OCI-LY7 (cell line): Measurements from ENCODE around the gene KDM4B. TPM values are rescaled to one million over a fixed set of nuclear protein-coding genes. Genes with fewer than 3 reads are reported as not detected.

Experiments used
- BruUV-seq: library from RNA; stranded (reverse); fragments of 400-500 nt; replicated peaks from 2 replicates; lab custom pipeline; 2021; lab: Mats Ljungman, UMichigan
- CTCF ChIA-PET: fragments of 300-600 bp; sonication (Branson Sonifier 250); formaldehyde crosslinking; loops from one replicate; lab custom pipeline; 2022; ENCODE audit warnings: antibody characterized with exemption; ENCODE audit not compliant: unreplicated experiment; lab: Charles Lee
- POLR2A ChIA-PET: fragments of 300-600 bp; sonication (Branson Sonifier 250); formaldehyde crosslinking; loops from one replicate; lab custom pipeline; 2022; ENCODE audit warnings: antibody characterized with exemption; lab: Charles Lee
- DNase-seq: peaks from one replicate; pipeline ENCODE4 v3.0.0-alpha.2; 2015; ENCODE audit warnings: low spot score
- H2AFZ ChIP-seq: fragments of 200-600 bp; sonication (generic), shearing (Covaris generic); 2 replicates; pipeline ENCODE4 v1.6.1; 2014; ENCODE audit warnings: mild to moderate bottlenecking, antibody characterized with exemption, low read length, moderate library complexity
- H3K27ac ChIP-seq: fragments of 200-600 bp; sonication (generic); 2 replicates; pipeline ENCODE4 v1.5.1; 2014; ENCODE audit warnings: mixed run types, low read depth, mild to moderate bottlenecking, moderate library complexity, low read length, inconsistent platforms; ENCODE audit not compliant: poor library complexity, severe bottlenecking
- H3K36me3 ChIP-seq: fragments of 200-600 bp; sonication (generic); 2 replicates; pipeline ENCODE4 v1.6.1; 2014; ENCODE audit warnings: mild to moderate bottlenecking, antibody characterized with exemption, low read length, moderate library complexity, mixed read lengths; ENCODE audit not compliant: insufficient read depth
- H3K4me1 ChIP-seq: fragments of 200-600 bp; sonication (generic); 2 replicates; pipeline ENCODE4 v1.5.1; 2014; ENCODE audit warnings: mild to moderate bottlenecking, low read length; ENCODE audit not compliant: insufficient read depth, poor library complexity, severe bottlenecking
- H3K4me2 ChIP-seq: fragments of 200-600 bp; sonication (generic); 2 replicates; pipeline ENCODE4 v1.6.1; 2014; ENCODE audit warnings: mild to moderate bottlenecking, low read length
- H3K4me3 ChIP-seq: fragments of 200-600 bp; sonication (generic); 2 replicates; pipeline ENCODE4 v1.5.1; 2014; ENCODE audit warnings: mild to moderate bottlenecking, low read depth, low read length; ENCODE audit not compliant: poor library complexity, severe bottlenecking
- H3K79me2 ChIP-seq: fragments of 200-600 bp; sonication (generic); 2 replicates; pipeline ENCODE4 v1.6.1; 2016; ENCODE audit warnings: low read depth, mild to moderate bottlenecking, low read length, moderate library complexity, mixed read lengths; ENCODE audit not compliant: insufficient read depth
- H3K9me2 ChIP-seq: fragments of 200-600 bp; sonication (generic); 2 replicates; pipeline ENCODE4 v1.6.1; 2016; ENCODE audit warnings: mild to moderate bottlenecking, low read length, mixed read lengths; ENCODE audit not compliant: insufficient read depth
- H3K9me3 ChIP-seq: fragments of 200-600 bp; sonication (generic); 2 replicates; pipeline ENCODE4 v1.6.1; 2014; ENCODE audit warnings: mild to moderate bottlenecking, mixed run types, low read length, mixed read lengths
- H4K20me1 ChIP-seq: fragments of 200-600 bp; sonication (generic); 2 replicates; pipeline ENCODE4 v1.6.1; 2014; ENCODE audit warnings: mild to moderate bottlenecking, antibody characterized with exemption, low read length, moderate library complexity, mixed read lengths; ENCODE audit not compliant: insufficient read depth
- EZH2phosphoT487 ChIP-seq: fragments of 200-600 bp; sonication (generic); IDR thresholded peaks from 2 replicates; pipeline ENCODE4 v1.6.1; 2018; ENCODE audit warnings: low read depth, borderline replicate concordance, mild to moderate bottlenecking, mixed run types, antibody characterized with exemption, low read length, moderate library complexity, mixed read lengths
- intact Hi-C: fragments of 100-400 bp; cut with micrococcal nuclease; formaldehyde crosslinking; loops from one replicate; pipeline ENCODE4 v1.10.0; 2022; ENCODE audit not compliant: unreplicated experiment
- total RNA-seq, 2 experiments: library from RNA; depleted of rRNA in 1 of 2; stranded (reverse); fragments of >200 nt in 1 of 2; shearing (Covaris generic) in 1 of 2; gene quantifications; 2 replicates each; pipeline ENCODE4 v1.2.3, GENCODE V29; 2014 to 2022
- TF ChIP-seq, protein P1 (sequence below): fragments of 200-600 bp; sonication (generic); conservative IDR thresholded peaks from 2 replicates; pipeline ENCODE4 v1.5.1; 2014; ENCODE audit warnings: mild to moderate bottlenecking, antibody characterized with exemption, low read length, moderate library complexity, mixed read lengths

The KDM4B gene
- total RNA-seq, 2 experiments from 2014 or later, result 24.3 to 44.2 TPM

DNA sequence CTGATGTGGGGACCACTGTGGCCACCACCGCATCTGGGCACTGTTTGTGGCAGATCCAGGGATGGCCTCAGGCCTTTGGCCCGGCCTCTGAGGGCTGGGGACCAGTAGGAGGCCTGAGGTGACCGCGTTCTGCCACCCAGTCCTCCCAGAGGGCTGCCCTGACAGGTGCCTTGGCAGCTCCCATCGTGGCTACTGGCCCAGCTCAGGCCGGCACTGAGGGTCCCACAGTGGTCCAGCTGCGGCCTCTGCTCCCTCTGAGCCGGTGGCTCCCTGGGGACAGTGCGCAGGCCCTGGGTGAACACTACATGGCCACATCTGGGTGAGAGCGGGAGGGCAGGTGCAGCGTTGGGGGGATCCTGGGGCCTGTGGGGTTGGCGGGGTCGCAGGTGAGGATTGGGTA is 61.9 kb downstream of the KDM4B start:
- Histone ChIP-seq H3K36me3 (peaks cover 7% of the 10 kb centered on the region; the same call in 1 of the 2 replicates), H3K79me2 (no peaks in the 10 kb centered on the region), H4K20me1 (no peaks in the 10 kb centered on the region), H3K4me1 (peaks cover 7% of the 10 kb centered on the region), H3K4me2 (no peak overlapping the region), H3K4me3 (no peak overlapping the region), H3K9me2 (no peaks in the 10 kb centered on the region), H2AFZ (no peak overlapping the region), H3K27ac (no peak overlapping the region), H3K9me3 (no peaks in the 10 kb centered on the region)
- intact Hi-C loops, result loop anchor here (1.0 to 10.0 kb wide), 4 partner anchors 30 to 306 kb away; partner anchors contain the start of gene DPP9
- ChIA-PET POLR2A (interaction anchor here (0.6 to 1.1 kb wide), 2 partner anchors 221 to 305 kb away, joined by 3 read pairs; no protein-coding TSS in a partner anchor), CTCF (interaction anchor here (1.0 kb wide), 1 partner anchor 220 kb away, joined by 3 read pairs; no protein-coding TSS in a partner anchor)
- TF ChIP-seq, protein P1, sequence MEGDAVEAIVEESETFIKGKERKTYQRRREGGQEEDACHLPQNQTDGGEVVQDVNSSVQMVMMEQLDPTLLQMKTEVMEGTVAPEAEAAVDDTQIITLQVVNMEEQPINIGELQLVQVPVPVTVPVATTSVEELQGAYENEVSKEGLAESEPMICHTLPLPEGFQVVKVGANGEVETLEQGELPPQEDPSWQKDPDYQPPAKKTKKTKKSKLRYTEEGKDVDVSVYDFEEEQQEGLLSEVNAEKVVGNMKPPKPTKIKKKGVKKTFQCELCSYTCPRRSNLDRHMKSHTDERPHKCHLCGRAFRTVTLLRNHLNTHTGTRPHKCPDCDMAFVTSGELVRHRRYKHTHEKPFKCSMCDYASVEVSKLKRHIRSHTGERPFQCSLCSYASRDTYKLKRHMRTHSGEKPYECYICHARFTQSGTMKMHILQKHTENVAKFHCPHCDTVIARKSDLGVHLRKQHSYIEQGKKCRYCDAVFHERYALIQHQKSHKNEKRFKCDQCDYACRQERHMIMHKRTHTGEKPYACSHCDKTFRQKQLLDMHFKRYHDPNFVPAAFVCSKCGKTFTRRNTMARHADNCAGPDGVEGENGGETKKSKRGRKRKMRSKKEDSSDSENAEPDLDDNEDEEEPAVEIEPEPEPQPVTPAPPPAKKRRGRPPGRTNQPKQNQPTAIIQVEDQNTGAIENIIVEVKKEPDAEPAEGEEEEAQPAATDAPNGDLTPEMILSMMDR, result no peak
- no peak for TF ChIP-seq EZH2phosphoT487
- DNase-seq, result no peak
- no TSS peak for BruUV-seq

DNA sequence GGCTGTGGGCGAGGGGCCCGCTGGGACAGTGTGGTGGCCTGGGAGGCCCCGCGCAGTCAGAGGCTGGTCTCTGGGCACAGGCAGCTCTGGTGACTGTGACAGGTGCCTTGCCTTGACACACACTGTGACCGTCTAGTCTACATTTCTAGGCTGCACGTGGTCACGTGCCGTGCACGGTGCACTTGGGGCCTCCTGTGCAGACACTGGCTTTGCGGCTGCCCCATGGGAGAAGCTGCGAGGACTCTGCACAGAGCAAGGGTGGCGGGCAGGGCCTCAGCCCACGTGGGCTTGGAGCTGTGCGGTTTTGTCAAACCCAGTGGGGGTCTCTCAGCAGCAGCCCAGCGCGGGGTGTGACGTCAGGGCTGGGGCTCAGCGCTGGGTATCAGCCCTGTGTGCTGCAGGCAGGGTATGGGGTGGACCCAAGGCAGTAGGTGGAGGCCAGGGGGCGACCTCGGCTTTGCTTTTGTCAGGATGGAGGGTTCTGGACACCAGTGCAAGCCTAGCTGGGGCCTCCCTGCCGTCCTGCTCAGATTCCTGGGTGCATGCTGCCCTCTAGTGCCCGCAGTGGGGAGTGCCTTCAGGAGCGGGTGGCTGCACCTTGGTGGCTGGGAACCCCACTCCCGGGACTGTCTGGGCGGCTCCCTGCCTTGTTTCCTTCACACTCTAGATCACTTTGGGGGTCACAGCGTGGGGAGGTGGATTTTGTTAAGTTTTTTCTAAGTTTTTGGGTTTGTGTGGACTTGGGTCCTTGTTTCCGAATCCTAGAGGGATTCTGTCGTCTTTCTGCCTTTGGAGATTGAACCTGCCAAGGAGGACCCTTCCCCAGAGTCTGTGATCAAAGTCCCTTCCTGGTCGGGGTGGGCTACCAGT is 62.6 kb downstream of the KDM4B start:
- Histone ChIP-seq H3K79me2 (no peaks in the 10 kb centered on the region), H3K27ac (no peak overlapping the region), H3K4me2 (no peak overlapping the region)

More for the DNA sequence above, 62.6 kb downstream of the KDM4B start:
- peak; percentile 79 for DNase-seq
- no peaks in the 10 kb centered on the region for H3K9me3 ChIP-seq
- no TSS peak for BruUV-seq
- TF ChIP-seq, protein P1, result peak; percentile 92
- TF ChIP-seq EZH2phosphoT487, result no peak
- ChIA-PET POLR2A (interaction anchor here (0.5 to 1.1 kb wide), 3 partner anchors 95 to 222 kb away, joined by 3 to 4 read pairs (median 3); no protein-coding TSS in a partner anchor), CTCF (interaction anchor here (1.0 kb wide), 1 partner anchor 221 kb away, joined by 3 read pairs; no protein-coding TSS in a partner anchor)
- no peaks in the 10 kb centered on the region for H3K9me2 ChIP-seq
- peaks cover 7% of the 10 kb centered on the region for H3K4me1 ChIP-seq
- no peak overlapping the region for H2AFZ ChIP-seq
- H4K20me1 ChIP-seq, result no peaks in the 10 kb centered on the region
- H3K36me3 ChIP-seq, result peaks cover 7% of the 10 kb centered on the region; the same call in 1 of the 2 replicates
- intact Hi-C loops, result loop anchor here (1.0 to 10.0 kb wide), 4 partner anchors 30 to 307 kb away; partner anchors contain the start of gene DPP9
- no peak overlapping the region for H3K4me3 ChIP-seq
